ENCODE measurements around the gene TAF11L5. TPM values are rescaled to one million over a fixed set of nuclear protein-coding genes. Genes with fewer than 3 reads are reported as not detected.
"Not testable (repeated sequence)": the region's sequence is repeated elsewhere in the genome, so short reads cannot be mapped to it uniquely, and the experiment has no call there.

Gene TAF11L5
- total RNA-seq, 8 experiments from 2014 or later: 1.4 to 8.5 (median 2.1) TPM; not detected in 3

DNA sequence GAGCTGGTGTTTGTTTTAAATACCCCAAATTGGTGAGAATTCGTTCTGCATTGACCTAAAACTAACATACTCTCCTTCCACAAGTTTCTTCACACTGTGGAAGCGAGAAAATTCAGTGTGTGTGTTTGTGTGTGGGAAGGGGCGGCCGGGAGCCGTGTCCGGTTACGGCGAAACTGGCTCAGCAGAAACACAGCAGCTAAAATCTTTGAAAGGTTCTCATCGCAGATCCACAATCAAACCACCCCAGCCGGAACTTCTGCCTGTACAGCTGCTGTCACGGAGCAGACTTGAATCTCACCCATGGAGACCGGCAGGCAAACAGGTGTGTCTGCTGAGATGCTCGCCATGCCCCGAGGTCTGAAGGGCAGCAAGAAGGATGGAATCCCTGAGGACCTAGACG, 7.0 kb upstream of the TAF11L5 start, which contains the start of gene TAF11L3:
TAF11L3 (plus strand) TSS at position 301 of the 400 bp plus-strand sequence.
- ATAC-seq (replicated peaks in 6 of 8); H3K4me1 ChIP-seq (replicated peaks in 1 of 2); H3K4me3 ChIP-seq; in situ Hi-C loops (cut with MboI; ENCODE audit: low pct_unique_long_range_greater_than_20kb in 2 of 9, low sequenced_read_pairs in 9 of 9, unreplicated experiment in 9 of 9); H3K27ac ChIP-seq: not testable (repeated sequence)
- WGBS, 10 experiments: no CpG with 5 or more reads among the region's 15 CpGs

DNA sequence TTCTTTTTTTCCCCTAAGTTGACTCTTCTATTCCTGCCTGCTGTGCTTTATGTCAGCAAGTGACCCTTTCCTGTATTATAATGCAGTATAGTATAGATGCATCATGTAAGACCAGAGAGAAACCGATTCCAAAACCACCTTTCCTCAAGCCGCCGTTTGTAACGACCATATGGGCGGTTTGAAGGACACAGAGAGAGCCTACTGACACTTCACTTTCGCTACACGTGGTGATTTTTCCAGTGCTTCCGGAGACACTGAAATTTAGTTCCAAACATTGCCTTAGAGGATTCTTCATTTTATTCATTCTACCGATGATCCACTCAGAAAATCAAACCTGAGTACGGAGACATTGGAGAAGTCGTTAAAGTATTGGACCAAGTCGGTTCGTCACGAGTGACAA, 5.5 kb upstream of the TAF11L5 start:
- not testable (repeated sequence) for ATAC-seq (replicated peaks in 6 of 8)

DNA sequence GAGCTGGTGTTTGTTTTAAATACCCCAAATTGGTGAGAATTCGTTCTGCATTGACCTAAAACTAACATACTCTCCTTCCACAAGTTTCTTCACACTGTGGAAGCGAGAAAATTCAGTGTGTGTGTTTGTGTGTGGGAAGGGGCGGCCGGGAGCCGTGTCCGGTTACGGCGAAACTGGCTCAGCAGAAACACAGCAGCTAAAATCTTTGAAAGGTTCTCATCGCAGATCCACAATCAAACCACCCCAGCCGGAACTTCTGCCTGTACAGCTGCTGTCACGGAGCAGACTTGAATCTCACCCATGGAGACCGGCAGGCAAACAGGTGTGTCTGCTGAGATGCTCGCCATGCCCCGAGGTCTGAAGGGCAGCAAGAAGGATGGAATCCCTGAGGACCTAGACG, 3.5 kb upstream of the TAF11L5 start, which contains the start of gene TAF11L4:
TAF11L4 (plus strand) TSS at position 301 of the 400 bp plus-strand sequence.
- no CpG with 5 or more reads among the region's 15 CpGs for WGBS, 10 experiments

More for the DNA sequence above, 5.5 kb upstream of the TAF11L5 start:
- H3K4me3 ChIP-seq; in situ Hi-C loops (cut with MboI; ENCODE audit: low pct_unique_long_range_greater_than_20kb in 2 of 9, low sequenced_read_pairs in 9 of 9, unreplicated experiment in 9 of 9); H3K27ac ChIP-seq; H3K4me1 ChIP-seq (replicated peaks in 1 of 2): not testable (repeated sequence)
- WGBS, 10 experiments: no CpG with 5 or more reads among the region's 14 CpGs

DNA sequence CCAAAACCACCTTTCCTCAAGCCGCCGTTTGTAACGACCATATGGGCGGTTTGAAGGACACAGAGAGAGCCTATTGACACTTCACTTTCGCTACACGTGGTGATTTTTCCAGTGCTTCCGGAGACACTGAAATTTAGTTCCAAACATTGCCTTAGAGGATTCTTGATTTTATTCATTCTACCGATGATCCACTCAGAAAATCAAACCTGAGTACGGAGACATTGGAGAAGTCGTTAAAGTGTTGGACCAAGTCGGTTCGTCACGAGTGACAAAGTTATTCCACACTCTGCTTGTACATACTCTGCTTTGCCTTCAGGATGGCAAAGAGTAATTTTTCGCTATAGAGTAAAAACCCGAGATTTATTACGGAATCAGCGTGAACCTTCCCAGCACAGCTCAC, 1.5 kb downstream of the TAF11L5 start:
- ATAC-seq (replicated peaks in 6 of 8); H3K27ac ChIP-seq; H3K4me1 ChIP-seq (replicated peaks in 1 of 2); in situ Hi-C loops (cut with MboI; ENCODE audit: low pct_unique_long_range_greater_than_20kb in 2 of 9, low sequenced_read_pairs in 9 of 9, unreplicated experiment in 9 of 9); H3K4me3 ChIP-seq: not testable (repeated sequence)
- WGBS, 10 experiments: 40 to 93% (median 78%) methylated on average over 2 to 7 of the region's 17 CpGs; no CpG with 5 or more reads in 4 of the 10 experiments

More for the DNA sequence above, 3.5 kb upstream of the TAF11L5 start, which contains the start of gene TAF11L4:
- ATAC-seq (replicated peaks in 6 of 8); H3K4me1 ChIP-seq (replicated peaks in 1 of 2); H3K27ac ChIP-seq; in situ Hi-C loops (cut with MboI; ENCODE audit: low pct_unique_long_range_greater_than_20kb in 2 of 9, low sequenced_read_pairs in 9 of 9, unreplicated experiment in 9 of 9); H3K4me3 ChIP-seq: not testable (repeated sequence)

DNA sequence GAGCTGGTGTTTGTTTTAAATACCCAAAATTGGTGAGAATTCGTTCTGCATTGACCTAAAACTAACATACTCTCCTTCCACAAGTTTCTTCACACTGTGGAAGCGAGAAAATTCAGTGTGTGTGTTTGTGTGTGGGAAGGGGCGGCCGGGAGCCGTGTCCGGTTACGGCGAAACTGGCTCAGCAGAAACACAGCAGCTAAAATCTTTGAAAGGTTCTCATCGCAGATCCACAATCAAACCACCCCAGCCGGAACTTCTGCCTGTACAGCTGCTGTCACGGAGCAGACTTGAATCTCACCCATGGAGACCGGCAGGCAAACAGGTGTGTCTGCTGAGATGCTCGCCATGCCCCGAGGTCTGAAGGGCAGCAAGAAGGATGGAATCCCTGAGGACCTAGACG, 3.3 kb downstream of the TAF11L5 start, which contains the start of gene TAF11L6:
TAF11L6 (plus strand) TSS at position 301 of the 400 bp plus-strand sequence.
- in situ Hi-C loops (cut with MboI; ENCODE audit: low pct_unique_long_range_greater_than_20kb in 2 of 9, low sequenced_read_pairs in 9 of 9, unreplicated experiment in 9 of 9); H3K4me1 ChIP-seq (replicated peaks in 1 of 2); H3K27ac ChIP-seq; ATAC-seq (replicated peaks in 6 of 8); H3K4me3 ChIP-seq: not testable (repeated sequence)
- WGBS, 10 experiments: no CpG with 5 or more reads among the region's 15 CpGs

Other genes starting within 250 kb of the TAF11L5 start
- gene TAF11L2, start 27.0 kb upstream of the TAF11L5 start, total RNA-seq: not detected
- not detected for gene TAF11L3, start 6.9 kb upstream of the TAF11L5 start, total RNA-seq
- not detected for gene TAF11L4, start 3.4 kb upstream of the TAF11L5 start, total RNA-seq
- gene TAF11L6, start 3.4 kb downstream of the TAF11L5 start, total RNA-seq: not detected
- gene TAF11L7, start 60.5 kb downstream of the TAF11L5 start, total RNA-seq: 1 to 10 TPM in 2 of 8 experiments, not detected in 6; 2.0 to 2.3 TPM
- gene TAF11L8, start 65.7 kb downstream of the TAF11L5 start, total RNA-seq: not detected
- gene TAF11L9, start 69.2 kb downstream of the TAF11L5 start, total RNA-seq: not detected
- 1 to 10 TPM in 5 of 8 experiments, not detected in 3; 1.4 to 8.5 (median 2.1) TPM for gene TAF11L10, start 72.6 kb downstream of the TAF11L5 start, total RNA-seq
- under 1 TPM in 3 of 8 experiments, not detected in 5; 0.21 to 0.29 (median 0.24) TPM for gene TAF11L11, start 78.9 kb downstream of the TAF11L5 start, total RNA-seq
- under 1 TPM in 2 of 8 experiments, not detected in 6; 0.28 to 0.32 TPM for gene TAF11L12, start 85.2 kb downstream of the TAF11L5 start, total RNA-seq
- under 1 TPM in 1 of 8 experiments, not detected in 7; 0.42 TPM for gene TAF11L13, start 106.9 kb downstream of the TAF11L5 start, total RNA-seq
- under 1 TPM in 1 of 8 experiments, not detected in 7; 0.54 TPM for gene TAF11L14, start 109.2 kb downstream of the TAF11L5 start, total RNA-seq

Data from motor neuron (in vitro differentiated cells).